Pancreas (tissue), 10 donors: ENCODE data around the gene KSR2. TPM values are rescaled to one million over a fixed set of nuclear protein-coding genes. Genes with fewer than 3 reads are reported as not detected.
A peak's percentile ranks its signal among the peaks of the same experiment; 100 is the strongest.
"Not testable (repeated sequence)": the region's sequence is repeated elsewhere in the genome, so short reads cannot be mapped to it uniquely, and the experiment has no call there.

Experiments used
- ATAC-seq, 4 donors: fragments of 200-7000 bp; cut with Tn5 transposase; one replicate each; pipeline versions ENCODE4 v1.8.0 to v1.9.1; 2020; ENCODE audit warnings: mild to moderate bottlenecking in 4 of 4, moderate library complexity in 4 of 4
- DNase-seq, 6 donors: peaks; one replicate each; pipeline ENCODE4 v3.0.0-alpha.2; 2020
- FAIRE-seq: peaks from 2 replicates; lab custom pipeline; 2012; peaks lifted over from hg19 to GRCh38; lab: Jason Lieb, UNC
- H3K27ac ChIP-seq, 4 donors: fragments of 200-600 bp; sonication (generic); 1 replicate in 3 of 4; 2 replicates in 1 of 4; pipeline versions ENCODE4 v1.5.0 to v1.8.0; 2020
- H3K27me3 ChIP-seq, 4 donors: fragments of 200-600 bp; one replicate each; pipeline ENCODE4 v1.8.0; 2021
- H3K36me3 ChIP-seq, 3 donors: fragments of 200-600 bp; sonication (generic) in 1 of 3; one replicate each; pipeline versions ENCODE4 v1.5.0 to v1.8.0; 2020 to 2021
- H3K4me1 ChIP-seq, 3 donors: fragments of 200-600 bp; one replicate each; pipeline ENCODE4 v1.8.0; 2021
- H3K4me3 ChIP-seq, 4 donors: fragments of 200-600 bp; sonication (generic) in 2 of 4; one replicate each; pipeline versions ENCODE4 v1.5.0 to v1.8.0; 2020 to 2021
- H3K9me3 ChIP-seq, 4 donors: fragments of 200-600 bp; one replicate each; pipeline ENCODE4 v1.8.0; 2021
- CTCF ChIP-seq, 4 donors: fragments of 200-600 bp; sonication (generic) in 3 of 4; IDR thresholded peaks; one replicate each; pipeline versions ENCODE4 v1.5.0 to v1.8.0; 2021; ENCODE audit warnings: antibody characterized with exemption in 4 of 4
- WGBS, 2 donors: extraction: QIAGEN DNeasy Blood & Tissue Kit; methylation state at CpG; one replicate each; pipeline ENCODE4 v1.1.7; 2013; 5-methylcytosine and 5-hydroxymethylcytosine counted together
- intact Hi-C, 3 donors: fragments of 100-400 bp; cut with DNase I; formaldehyde crosslinking; loops; one replicate each; pipeline versions ENCODE4 v1.11.1 to v1.14.2; 2022
- polyA plus RNA-seq, 2 donors: library from polyadenylated mRNA; stranded (reverse); fragments of 200-250 nt; gene quantifications; one replicate each; pipeline ENCODE4 v1.2.3, GENCODE V29; 2013
- total RNA-seq, 6 donors: library from RNA; stranded (reverse); fragmentation: NEBNext Ultra II Directional in 4 of 6; extraction: Animal tissue kit (Norgen Biotek cat#: 25700) in 4 of 6; gene quantifications; one replicate each; pipeline versions ENCODE4 v1.2.1 to v1.2.4, GENCODE V29; 2021 to 2023
- donor health status: healthy with polysubstance abuse.
- donor health status: DM: no; HTN: no; CAD: no; lungs with moderate emphysema.
- donor health status: DM: no; HTN: no; CAD: no.
- donor health status: control.
- donor health status: control.
- donor health status: Bipolar disorder and iron deficiency.
- donor health status: DM: yes; HTN: yes; CAD: no.
- donor health status: DM: no; HTN: no; CAD: no.
- donor health status: DM: no; HTN: no; CAD: no.
- donor health status: DM: yes; HTN: yes; CAD: no.

KSR2 gene
- total and polyA plus RNA-seq, 8 donors, result 0.68 to 1.8 (median 1.3) TPM

GRCh38 chr12:117874842-117875434, 93.9 kb downstream of the KSR2 start:
- no peak overlapping the region for H3K4me3 ChIP-seq
- DNase-seq (peak; percentile 57 to 90 (median 78)), FAIRE-seq (peak; percentile 17), ATAC-seq (peak; percentile 85 to 99 (median 94))
- H3K9me3 ChIP-seq, result no peaks in the 10 kb centered on the region
- 22 to 27% methylated on average over 19 of the region's 19 CpGs for WGBS, 2 donors
- no peaks in the 10 kb centered on the region for H3K27me3 ChIP-seq
- no peaks in the 10 kb centered on the region for H3K4me1 ChIP-seq
- TF ChIP-seq CTCF (IDR thresholded peaks at IDR 0.05), result peak; percentile 80 to 91 (median 88)
- intact Hi-C loops, result loop anchor here in 1 of 3 donors (10.0 kb wide), 2 partner anchors 160 to 500 kb away; partner anchors contain the start of genes SUDS3 and TAOK3
- no peak overlapping the region for H3K27ac ChIP-seq
- no peaks in the 10 kb centered on the region for H3K36me3 ChIP-seq

DNA sequence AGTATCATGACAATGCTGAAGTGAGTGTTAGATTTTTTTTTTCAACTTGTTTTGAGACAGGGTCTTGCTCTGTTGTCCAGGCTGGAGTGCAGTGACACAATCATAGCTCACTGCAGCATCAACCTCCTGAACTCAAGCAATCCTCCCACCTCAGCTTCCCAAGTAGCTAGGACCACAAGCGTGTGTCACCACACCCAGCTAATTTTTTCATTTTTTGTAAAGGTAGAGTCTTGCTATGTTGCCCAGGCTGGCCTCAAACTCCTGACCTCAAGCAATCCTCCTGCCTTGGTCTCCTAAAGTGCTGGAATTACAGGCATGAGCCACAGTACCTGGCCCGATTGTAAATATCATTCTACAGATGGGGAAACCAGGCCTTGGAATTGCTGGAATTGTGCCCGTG, 94.6 kb downstream of the KSR2 start:
- ATAC-seq, DNase-seq, H3K27me3 ChIP-seq, H3K9me3 ChIP-seq, FAIRE-seq, H3K36me3 ChIP-seq, H3K4me1 ChIP-seq, H3K27ac ChIP-seq, H3K4me3 ChIP-seq: not testable (repeated sequence)
- WGBS, 2 donors, result 44 to 57% methylated on average over 3 of the region's 3 CpGs
- intact Hi-C loops, result loop anchor here in 1 of 3 donors (10.0 kb wide), 2 partner anchors 161 to 501 kb away; partner anchors contain the start of genes SUDS3 and TAOK3

DNA sequence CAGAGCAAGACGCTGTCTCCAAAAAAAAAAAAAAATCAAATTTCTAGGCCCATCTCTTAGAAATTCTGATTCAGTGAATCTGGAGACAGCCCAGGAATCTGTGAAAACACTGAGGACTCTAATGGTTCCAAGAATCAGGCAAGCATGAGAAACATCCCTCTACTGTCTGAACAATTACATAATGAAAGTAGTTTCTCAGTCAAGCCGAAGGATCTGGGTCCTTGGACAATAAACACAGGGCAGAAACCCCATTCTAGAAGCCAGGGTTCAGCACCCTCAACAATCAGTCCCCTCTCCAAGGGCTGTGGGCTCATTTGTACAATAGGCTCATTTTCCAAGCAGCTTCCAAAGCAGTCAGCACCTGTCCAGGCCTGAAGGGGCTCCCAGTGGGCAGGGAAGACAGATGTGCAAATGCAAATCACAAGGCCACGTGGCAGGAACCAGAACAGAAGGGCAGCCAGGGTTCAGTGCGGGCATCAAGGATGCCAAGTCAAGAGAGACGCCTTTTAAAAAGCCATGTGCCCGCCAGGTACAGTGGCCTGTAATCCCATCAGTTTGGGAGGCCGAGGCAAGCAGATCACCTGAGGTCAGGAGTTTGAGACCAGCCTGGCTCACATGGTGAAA, 96.1 kb downstream of the KSR2 start:
- Histone ChIP-seq H3K4me1 (no peaks in the 10 kb centered on the region), H3K27ac (no peak overlapping the region), H3K36me3 (no peaks in the 10 kb centered on the region), H3K4me3 (no peak overlapping the region), H3K27me3 (no peaks in the 10 kb centered on the region), H3K9me3 (no peaks in the 10 kb centered on the region)
- no peak for ATAC-seq
- FAIRE-seq, result no peak
- no peak for TF ChIP-seq CTCF (IDR thresholded peaks at IDR 0.05)
- intact Hi-C loops, result loop anchor here in 1 of 3 donors (10.0 kb wide), 2 partner anchors 162 to 502 kb away; partner anchors contain the start of genes SUDS3 and TAOK3
- DNase-seq, result no peak
- 74 to 79% methylated on average over 7 of the region's 7 CpGs for WGBS, 2 donors

DNA sequence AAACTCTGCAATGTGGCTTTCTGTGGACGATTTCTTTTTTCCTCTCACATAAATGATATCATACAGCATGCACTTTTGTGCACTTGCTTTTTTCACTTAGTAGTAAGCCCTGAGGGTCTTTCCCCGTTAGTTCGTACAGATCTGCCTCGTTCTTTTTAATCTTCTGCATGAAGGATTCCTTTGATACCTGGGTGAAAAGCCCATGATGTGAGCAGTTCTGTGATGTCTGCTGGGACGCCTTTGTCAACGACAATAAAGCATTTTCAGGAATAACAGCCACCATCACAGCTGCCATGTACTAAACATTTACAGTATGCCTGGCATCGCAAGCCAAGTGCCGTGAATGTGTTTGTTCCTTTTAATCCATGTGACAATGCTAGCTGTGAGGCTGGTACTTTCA, 99.2 kb downstream of the KSR2 start:
- ATAC-seq, result no peak
- H3K4me3 ChIP-seq, result no peak overlapping the region
- no peak for DNase-seq
- H3K27ac ChIP-seq, result no peak overlapping the region
- no peak for TF ChIP-seq CTCF (IDR thresholded peaks at IDR 0.05)
- WGBS, 2 donors, result 79 to 84% methylated on average over 8 of the region's 8 CpGs
- H3K4me1 ChIP-seq, result no peaks in the 10 kb centered on the region
- intact Hi-C loops, result no loop called here
- no peak for FAIRE-seq
- no peaks in the 10 kb centered on the region for H3K27me3 ChIP-seq
- no peaks in the 10 kb centered on the region for H3K9me3 ChIP-seq
- no peaks in the 10 kb centered on the region for H3K36me3 ChIP-seq

DNA sequence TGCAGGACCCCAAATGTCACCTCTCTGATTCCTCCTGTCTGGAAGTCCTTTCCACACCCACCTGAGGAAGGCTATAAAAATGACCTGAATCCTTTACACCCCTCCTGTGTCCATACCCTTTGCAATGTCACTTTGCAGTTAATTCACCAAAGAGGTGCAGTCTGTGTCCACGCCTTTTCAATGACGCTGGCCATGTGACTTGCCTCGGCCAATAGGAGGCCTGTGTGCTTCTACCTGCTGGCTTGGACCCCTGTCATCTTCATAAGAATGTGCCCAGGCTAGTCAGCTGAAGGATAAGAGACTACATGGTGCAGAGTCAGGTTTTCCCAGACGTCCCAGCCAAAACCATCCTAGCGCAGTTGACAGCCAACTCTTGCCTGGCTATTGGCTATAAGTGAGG, 101.4 kb downstream of the KSR2 start:
- Histone ChIP-seq H3K27me3 (no peaks in the 10 kb centered on the region), H3K4me3 (no peak overlapping the region), H3K4me1 (no peaks in the 10 kb centered on the region), H3K27ac (no peak overlapping the region), H3K36me3 (no peaks in the 10 kb centered on the region), H3K9me3 (no peaks in the 10 kb centered on the region)
- DNase-seq (no peak), FAIRE-seq (no peak), ATAC-seq (no peak)
- intact Hi-C loops, result no loop called here
- no peak for TF ChIP-seq CTCF (IDR thresholded peaks at IDR 0.05)
- 76 to 82% methylated on average over 5 of the region's 5 CpGs for WGBS, 2 donors
